K562 (cell line): ENCODE data around the gene ZNF768. TPM values are rescaled to one million over a fixed set of nuclear protein-coding genes. Genes with fewer than 3 reads are reported as not detected.

Experiments
- ATAC-seq: fragments of 200-7000 bp; cut with Tn5 transposase; 3 replicates; pipeline ENCODE4 v1.9.1; 2020; ENCODE audit warnings: moderate library complexity
- BruUV-seq: library from RNA; stranded (reverse); fragments of 400-500 nt; replicated peaks from 2 replicates; lab custom pipeline; 2021; lab: Mats Ljungman, UMichigan
- CTCF ChIA-PET: fragments of 300-600 bp; formaldehyde crosslinking; extraction: SDS; loops from one replicate; lab custom pipeline; 2021; ENCODE audit warnings: low intra/inter-chr PET ratio; lab: Yijun Ruan, JAX
- POLR2A ChIA-PET: fragments of 300-600, 350-650 bp; sonication (Branson Sonifier 250); formaldehyde crosslinking; extraction: SDS; loops from one replicate; lab custom pipeline; 2021; ENCODE audit warnings: antibody characterized with exemption, inconsistent platforms; lab: Yijun Ruan, JAX
- DNase-seq, 4 experiments: peaks; one replicate each; pipeline versions ENCODE4 v3.0.0 to v3.0.0-alpha.2; 2011 to 2018; ENCODE audit warnings: low spot score in 3 of 4, mixed read lengths in 3 of 4; ENCODE audit errors: extremely low read depth in 1 of 4
- FAIRE-seq: peaks from 2 replicates; lab custom pipeline; 2011; peaks lifted over from hg19 to GRCh38; lab: Jason Lieb, UNC
- H2AFZ ChIP-seq: 2 replicates; pipeline ENCODE4 v1.6.0; 2011; ENCODE audit warnings: low read depth, low read length, control low read depth, inconsistent platforms
- H3K27ac ChIP-seq: fragments of 200-600 bp; 3 replicates; pipeline ENCODE4 v1.8.0; 2011; ENCODE audit warnings: low read depth, mild to moderate bottlenecking, control low read depth, inconsistent platforms, low read length, moderate library complexity, mixed read lengths; ENCODE audit errors: extremely low read depth
- H3K27me3 ChIP-seq, 2 experiments: fragments of 300-600 bp in 1 of 2; 2 replicates in 1 of 2; 3 replicates in 1 of 2; pipeline versions ENCODE4 v1.6.0 to v1.8.0; 2011; ENCODE audit warnings: inconsistent platforms in 2 of 2, low read length in 2 of 2, mild to moderate bottlenecking in 1 of 2, mixed read lengths in 1 of 2, moderate library complexity in 1 of 2; ENCODE audit not compliant: control insufficient read depth in 2 of 2, insufficient read depth in 2 of 2
- H3K36me3 ChIP-seq: fragments of 300-600 bp; 3 replicates; pipeline ENCODE4 v1.8.0; 2011; ENCODE audit warnings: mild to moderate bottlenecking, low read length, inconsistent platforms; ENCODE audit not compliant: control insufficient read depth, insufficient read depth
- H3K4me1 ChIP-seq, 2 experiments: fragments of 200-600 bp in 1 of 2; replicated peaks in 1 of 2; 2 replicates in 1 of 2; 3 replicates in 1 of 2; pipeline versions ENCODE4 v1.5.1 to v1.8.0; 2011; ENCODE audit warnings: inconsistent platforms in 2 of 2, low read length in 2 of 2, mild to moderate bottlenecking in 1 of 2, mixed read lengths in 1 of 2, moderate library complexity in 1 of 2; ENCODE audit not compliant: control insufficient read depth in 2 of 2, insufficient read depth in 2 of 2
- H3K4me2 ChIP-seq: 2 replicates; pipeline ENCODE4 v1.6.1; 2011; ENCODE audit warnings: low read length, control low read depth, inconsistent platforms, mixed read lengths; ENCODE audit not compliant: insufficient read depth
- H3K4me3 ChIP-seq: fragments of 200-600 bp; sonication (generic), shearing (Covaris generic); 2 replicates; pipeline ENCODE4 v1.5.1; 2016; ENCODE audit warnings: control low read depth, inconsistent platforms
- H3K79me2 ChIP-seq: fragments of 200-600 bp; 3 replicates; pipeline ENCODE4 v1.8.0; 2011; ENCODE audit warnings: low read length, inconsistent platforms; ENCODE audit not compliant: control insufficient read depth, insufficient read depth
- H3K9ac ChIP-seq, 2 experiments: 2 replicates each; pipeline versions ENCODE4 v1.6.0 to v1.6.1; 2011; ENCODE audit warnings: low read depth in 2 of 2, low read length in 2 of 2, control low read depth in 1 of 2, inconsistent platforms in 1 of 2, mild to moderate bottlenecking in 1 of 2, mixed read lengths in 1 of 2; ENCODE audit not compliant: insufficient read depth in 1 of 2
- H3K9me1 ChIP-seq: one replicate; pipeline ENCODE4 v1.6.0; 2011; ENCODE audit warnings: inconsistent platforms, mild to moderate bottlenecking, low read length, moderate library complexity; ENCODE audit not compliant: control insufficient read depth, insufficient read depth
- H3K9me3 ChIP-seq: replicated peaks from 2 replicates; pipeline ENCODE4 v1.5.1; 2011; ENCODE audit warnings: low read depth, low read length, inconsistent platforms; ENCODE audit not compliant: control insufficient read depth, insufficient read depth
- H4K20me1 ChIP-seq: replicated peaks from 2 replicates; pipeline ENCODE4 v1.6.1; 2011; ENCODE audit warnings: low read length, inconsistent platforms, mixed read lengths; ENCODE audit not compliant: control insufficient read depth, insufficient read depth
- CHAMP1 ChIP-seq: fragments of 450-650 bp; IDR thresholded peaks from 2 replicates; pipeline ENCODE4 v1.6.1; 2016; ENCODE audit warnings: mild to moderate bottlenecking
- RREB1 ChIP-seq: fragments of 250-450 bp; sonication (Bioruptor Pico); IDR thresholded peaks from 2 replicates; pipeline ENCODE4 v1.4.0; 2020
- SP1 ChIP-seq: sonication (generic); formaldehyde crosslinking; IDR thresholded peaks from 2 replicates; pipeline ENCODE4 v1.8.1; 2022; ENCODE audit warnings: mild to moderate bottlenecking, missing genetic modification reagents
- TCF7L2 ChIP-seq: fragments of 150-350 bp; IDR thresholded peaks from 2 replicates; pipeline ENCODE4 v1.6.1; 2016; ENCODE audit warnings: low read depth, mild to moderate bottlenecking, low read length, moderate library complexity
- ZBTB9 ChIP-seq: fragments of 450-650 bp; formaldehyde crosslinking; IDR thresholded peaks from 2 replicates; pipeline ENCODE4 v1.4.0; 2020; ENCODE audit warnings: mild to moderate bottlenecking, moderate library complexity
- ZNF3 ChIP-seq: fragments of 250-450 bp; sonication (Bioruptor Pico); IDR thresholded peaks from 2 replicates; pipeline ENCODE4 v1.5.0; 2021; ENCODE audit warnings: mild to moderate bottlenecking, moderate library complexity
- ZNF551 ChIP-seq: fragments of 250-450 bp; sonication (Bioruptor Pico); IDR thresholded peaks from 2 replicates; pipeline ENCODE4 v1.5.0; 2021; ENCODE audit warnings: mild to moderate bottlenecking, moderate library complexity
- WGBS: fragments of 100-300 bp; shearing (Covaris generic); methylation state at CpG from one replicate; pipeline ENCODE4 v1.1.6; 2016; ENCODE audit warnings: low coverage, mixed read lengths; ENCODE audit not compliant: insufficient coverage; ENCODE audit errors: missing lambda C conversion rate; 5-methylcytosine and 5-hydroxymethylcytosine counted together
- in situ Hi-C: fragments of 300-500 bp; cut with MboI; formaldehyde crosslinking; loops from 4 replicates; pipeline ENCODE4 v1.15.0; 2018; ENCODE audit warnings: inconsistent platforms, mixed read lengths
- intact Hi-C: fragments of 100-400 bp; cut with micrococcal nuclease; formaldehyde crosslinking; loops from 2 replicates; pipeline ENCODE4 v1.14.2; 2022
- polyA plus RNA-seq, 8 experiments: library from polyadenylated mRNA; depleted of rRNA in 4 of 8; stranded (reverse) in 5 of 8; unstranded in 3 of 8; fragments of >200 nt; fragmentation: Nextera tagmentation in 2 of 8; fragmentation: Illumina TruSeq in 1 of 8; extraction: Ambion mirVana in 2 of 8; extraction: Trizol in 1 of 8; gene quantifications; 2 replicates each; pipeline versions ENCODE4 v1.2.1 to v1.2.3, GENCODE V29; 2011 to 2014; ENCODE audit warnings: inconsistent platforms in 1 of 8, missing spikeins in 1 of 8
- total RNA-seq, 7 experiments: library from RNA; depleted of rRNA in 6 of 7; stranded (reverse); fragments of >200 nt in 6 of 7; fragmentation: Illumina TruSeq in 2 of 7; extraction: Trizol in 2 of 7; gene quantifications; 2 replicates each; pipeline versions ENCODE4 v1.2.1 to v1.2.3, GENCODE V29; 2011 to 2021; ENCODE audit warnings: low replicate concordance in 1 of 7

The ZNF768 gene
- total and polyA plus RNA-seq, 9 of the 15 experiments (the other 6 are each of a cell fraction or from before 2014, with no cell fraction given), result 0.13 to 50.7 (median 26.9) TPM

- no peaks in the 10 kb centered on the region for H3K9me1 ChIP-seq
- no peak overlapping the region for H3K4me2 ChIP-seq
- H3K9ac ChIP-seq, result no peak overlapping the region
- H3K79me2 ChIP-seq, result peaks cover 30% of the 10 kb centered on the region
- in situ Hi-C loops (no loop called here), intact Hi-C loops (no loop called here)
- H3K4me1 ChIP-seq, result peaks cover 27 to 58% of the 10 kb centered on the region in 2 experiments; a peak in 4 of 5 replicates
- no peak for DNase-seq
- H3K9me3 ChIP-seq, result no peaks in the 10 kb centered on the region; the same call in 1 of the 2 replicates
- FAIRE-seq, result no peak
- H3K36me3 ChIP-seq, result peaks cover 28% of the 10 kb centered on the region; the same call in 2 of the 3 replicates
- no peaks in the 10 kb centered on the region; the same call in 1 of the 2 replicates for H4K20me1 ChIP-seq
- no peak for TF ChIP-seq ZBTB9 (CRISPR knock-in tag)
- TF ChIP-seq RREB1, result no peak
- no peak for TF ChIP-seq ZNF3 (CRISPR knock-in tag)
- TF ChIP-seq SP1 (CRISPR knock-in tag), result 0 out of 2 replicates have a peak, but pooled peaks have one; percentile 17
- TF ChIP-seq ZNF551 (CRISPR knock-in tag), result no peak
- TF ChIP-seq TCF7L2, result no peak
- TF ChIP-seq CHAMP1, result no peak
- ChIA-PET CTCF (no interaction called here), POLR2A (interaction anchor here (4.9 kb wide), 1 partner anchor 15 kb away, joined by 20 read pairs; no protein-coding TSS in a partner anchor)
- H3K4me3 ChIP-seq, result no peak overlapping the region
- H2AFZ ChIP-seq, result no peak overlapping the region
- no peak for ATAC-seq
- no peaks in the 10 kb centered on the region for H3K27me3 ChIP-seq
- no peak overlapping the region for H3K27ac ChIP-seq
- WGBS, result 90% methylated on average over 8 of the region's 10 CpGs
- no TSS peak for BruUV-seq
Observed at GRCh38 chr16:30556125-30556473, 29.7 kb upstream of the ZNF768 start.
